Measurements from ENCODE around the gene LEAP2. TPM values are rescaled to one million over a fixed set of nuclear protein-coding genes. Genes with fewer than 3 reads are reported as not detected.

The LEAP2 gene
- total RNA-seq, 1 donor from 2014 or later, result 0.91 TPM

DNA sequence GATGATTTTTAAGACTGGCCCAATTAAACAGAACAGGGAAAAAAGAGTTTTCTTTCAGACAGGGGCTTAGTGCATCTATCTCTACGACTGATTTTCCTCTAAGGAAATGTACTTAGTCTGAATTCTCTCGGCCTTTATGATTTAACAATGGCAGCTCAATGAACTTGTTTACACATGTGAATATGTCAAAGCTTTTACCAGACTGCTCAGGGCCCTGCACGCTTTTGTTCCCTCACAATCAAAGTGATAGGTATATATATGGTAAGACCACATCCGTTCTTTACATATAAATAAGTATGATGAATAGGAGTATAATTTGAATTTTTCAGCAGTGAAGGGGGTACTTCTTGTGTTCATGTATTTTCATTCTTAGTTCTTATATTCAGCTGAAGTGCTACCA is 27.6 kb downstream of the LEAP2 start:
- Mint-ChIP-seq H3K27me3 (ENCODE audit: unreplicated experiment) (no peaks in the 10 kb centered on the region), H3K4me3 (ENCODE audit: unreplicated experiment) (no peak overlapping the region), H3K27ac (ENCODE audit: unreplicated experiment) (no peak overlapping the region), H3K4me1 (ENCODE audit: unreplicated experiment) (no peaks in the 10 kb centered on the region), H3K9me3 (ENCODE audit: unreplicated experiment) (no peaks in the 10 kb centered on the region), H3K36me3 (ENCODE audit: unreplicated experiment) (peaks cover 47% of the 10 kb centered on the region)
- DNase-seq (ENCODE audit: extremely low spot score, unreplicated experiment), result no peak
- TF ChIP-seq, protein P1, sequence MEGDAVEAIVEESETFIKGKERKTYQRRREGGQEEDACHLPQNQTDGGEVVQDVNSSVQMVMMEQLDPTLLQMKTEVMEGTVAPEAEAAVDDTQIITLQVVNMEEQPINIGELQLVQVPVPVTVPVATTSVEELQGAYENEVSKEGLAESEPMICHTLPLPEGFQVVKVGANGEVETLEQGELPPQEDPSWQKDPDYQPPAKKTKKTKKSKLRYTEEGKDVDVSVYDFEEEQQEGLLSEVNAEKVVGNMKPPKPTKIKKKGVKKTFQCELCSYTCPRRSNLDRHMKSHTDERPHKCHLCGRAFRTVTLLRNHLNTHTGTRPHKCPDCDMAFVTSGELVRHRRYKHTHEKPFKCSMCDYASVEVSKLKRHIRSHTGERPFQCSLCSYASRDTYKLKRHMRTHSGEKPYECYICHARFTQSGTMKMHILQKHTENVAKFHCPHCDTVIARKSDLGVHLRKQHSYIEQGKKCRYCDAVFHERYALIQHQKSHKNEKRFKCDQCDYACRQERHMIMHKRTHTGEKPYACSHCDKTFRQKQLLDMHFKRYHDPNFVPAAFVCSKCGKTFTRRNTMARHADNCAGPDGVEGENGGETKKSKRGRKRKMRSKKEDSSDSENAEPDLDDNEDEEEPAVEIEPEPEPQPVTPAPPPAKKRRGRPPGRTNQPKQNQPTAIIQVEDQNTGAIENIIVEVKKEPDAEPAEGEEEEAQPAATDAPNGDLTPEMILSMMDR (IDR thresholded peaks at IDR 0.05), result no peak

DNA sequence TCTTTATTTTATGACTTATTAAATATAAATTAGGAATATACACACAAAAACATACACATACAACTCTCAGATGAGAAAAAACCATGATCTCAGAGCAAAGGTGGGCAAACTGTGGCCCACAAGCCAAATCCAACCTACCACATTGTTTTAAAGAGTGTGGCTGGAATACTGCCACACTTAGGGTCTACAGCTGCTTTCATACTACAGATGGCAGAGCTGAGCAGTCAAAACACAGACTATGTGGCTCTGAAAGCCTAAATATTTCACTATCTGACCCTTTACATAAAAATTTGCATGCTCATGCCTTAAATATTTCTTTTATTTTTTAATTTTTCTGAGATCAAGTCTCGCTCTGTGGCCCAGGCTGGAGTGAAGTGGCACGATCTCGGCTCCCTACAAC is 28.3 kb downstream of the LEAP2 start:
- Mint-ChIP-seq H3K9me3 (ENCODE audit: unreplicated experiment) (no peaks in the 10 kb centered on the region), H3K36me3 (ENCODE audit: unreplicated experiment) (peaks cover 40% of the 10 kb centered on the region)

DNA sequence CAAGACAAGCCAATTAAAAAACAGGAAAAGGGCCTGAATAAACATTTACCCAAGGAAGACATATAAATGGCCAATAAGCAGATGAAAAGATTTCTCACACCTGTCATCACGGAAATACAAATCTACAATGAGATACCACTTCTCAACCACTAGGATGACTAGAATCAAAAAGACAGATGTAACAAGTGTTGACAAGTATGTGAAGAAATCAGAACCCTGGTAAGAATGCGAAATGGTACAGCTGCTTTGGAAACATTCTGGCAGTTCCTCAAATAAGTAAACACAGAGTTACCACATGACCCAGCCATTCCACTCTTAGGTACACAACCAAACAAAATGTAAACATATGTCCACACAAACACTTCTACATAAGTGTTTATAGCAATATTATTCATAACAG is 32.5 kb downstream of the LEAP2 start:
- Mint-ChIP-seq H3K4me1 (ENCODE audit: unreplicated experiment) (no peaks in the 10 kb centered on the region), H3K36me3 (ENCODE audit: unreplicated experiment) (peaks cover 30% of the 10 kb centered on the region), H3K27ac (ENCODE audit: unreplicated experiment) (no peak overlapping the region), H3K27me3 (ENCODE audit: unreplicated experiment) (no peaks in the 10 kb centered on the region), H3K9me3 (ENCODE audit: unreplicated experiment) (no peaks in the 10 kb centered on the region), H3K4me3 (ENCODE audit: unreplicated experiment) (no peak overlapping the region)
- no peak for DNase-seq (ENCODE audit: extremely low spot score, unreplicated experiment)
- TF ChIP-seq, protein P1 (IDR thresholded peaks at IDR 0.05), result no peak

More for the DNA sequence above, 28.3 kb downstream of the LEAP2 start:
- no peaks in the 10 kb centered on the region for H3K27me3 Mint-ChIP-seq (ENCODE audit: unreplicated experiment)
- no peak for DNase-seq (ENCODE audit: extremely low spot score, unreplicated experiment)
- TF ChIP-seq, protein P1 (IDR thresholded peaks at IDR 0.05), result no peak
- no peak overlapping the region for H3K27ac Mint-ChIP-seq (ENCODE audit: unreplicated experiment)
- no peaks in the 10 kb centered on the region for H3K4me1 Mint-ChIP-seq (ENCODE audit: unreplicated experiment)
- H3K4me3 Mint-ChIP-seq (ENCODE audit: unreplicated experiment), result no peak overlapping the region

DNA sequence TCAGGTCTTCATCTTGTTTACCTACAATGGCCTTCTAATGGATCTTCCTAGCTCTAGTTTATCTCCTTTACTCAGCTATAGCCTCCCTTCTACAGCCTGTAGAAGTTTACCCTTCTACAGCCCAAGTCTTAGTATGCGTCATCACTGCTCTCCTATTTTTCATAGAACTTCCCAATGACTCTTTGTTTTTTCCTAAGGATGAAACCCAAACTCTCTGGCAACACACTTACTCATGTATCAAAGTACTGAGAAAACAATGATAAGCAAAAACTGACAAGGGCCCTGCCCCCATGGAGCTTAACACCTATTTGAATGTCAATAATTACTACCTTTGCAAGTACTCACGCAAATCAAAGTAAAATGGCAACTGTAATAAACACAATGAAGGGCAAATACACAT is 33.7 kb downstream of the LEAP2 start:
- H3K27ac Mint-ChIP-seq (ENCODE audit: unreplicated experiment), result no peak overlapping the region
- no peaks in the 10 kb centered on the region for H3K9me3 Mint-ChIP-seq (ENCODE audit: unreplicated experiment)
- no peak for DNase-seq (ENCODE audit: extremely low spot score, unreplicated experiment)
- TF ChIP-seq, protein P1 (IDR thresholded peaks at IDR 0.05), result no peak
- H3K36me3 Mint-ChIP-seq (ENCODE audit: unreplicated experiment), result peaks cover 33% of the 10 kb centered on the region
- H3K4me3 Mint-ChIP-seq (ENCODE audit: unreplicated experiment), result no peak overlapping the region
- H3K27me3 Mint-ChIP-seq (ENCODE audit: unreplicated experiment), result no peaks in the 10 kb centered on the region
- no peaks in the 10 kb centered on the region for H3K4me1 Mint-ChIP-seq (ENCODE audit: unreplicated experiment)

DNA sequence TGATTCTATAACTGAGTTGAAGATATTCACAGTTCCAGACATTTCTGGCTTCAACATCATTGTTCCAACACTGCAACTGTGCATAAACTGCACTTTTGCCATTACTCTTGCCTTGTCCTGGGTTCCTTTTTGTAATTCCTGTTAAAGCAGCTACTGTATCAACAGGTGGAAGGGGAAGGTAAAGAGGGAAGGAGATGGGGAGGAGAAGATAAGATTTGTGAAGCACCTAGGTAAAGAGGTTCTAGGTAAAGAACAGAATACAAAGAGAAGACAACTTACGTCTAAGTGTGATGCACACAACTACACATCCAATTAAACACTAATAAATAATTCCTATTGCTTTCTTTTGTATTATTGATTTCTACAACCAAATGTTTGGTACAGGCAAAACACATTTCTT is 36.2 kb downstream of the LEAP2 start:
- Mint-ChIP-seq H3K27ac (ENCODE audit: unreplicated experiment) (no peak overlapping the region), H3K4me3 (ENCODE audit: unreplicated experiment) (no peak overlapping the region), H3K9me3 (ENCODE audit: unreplicated experiment) (no peaks in the 10 kb centered on the region), H3K4me1 (ENCODE audit: unreplicated experiment) (no peaks in the 10 kb centered on the region), H3K36me3 (ENCODE audit: unreplicated experiment) (peaks cover 26% of the 10 kb centered on the region), H3K27me3 (ENCODE audit: unreplicated experiment) (no peaks in the 10 kb centered on the region)
- DNase-seq (ENCODE audit: extremely low spot score, unreplicated experiment), result no peak
- TF ChIP-seq, protein P1 (IDR thresholded peaks at IDR 0.05), result no peak
